HEK293 (cell line): ENCODE results near the gene ALKAL2.

Experiments used
- CTCF ChIA-PET: fragments of 350-600 bp; formaldehyde crosslinking; extraction: SDS; loops from one replicate; lab custom pipeline; 2021; ENCODE audit warnings: antibody characterized with exemption; lab: Yijun Ruan, JAX
- POLR2A ChIA-PET: fragments of 300-600 bp; formaldehyde crosslinking; extraction: SDS; loops from one replicate; lab custom pipeline; 2020; ENCODE audit warnings: antibody characterized with exemption, inconsistent platforms; lab: Yijun Ruan, JAX
- H3K27ac ChIP-seq: fragments of 200-500 bp; sonication (Bioruptor generic); 2 replicates; pipeline ENCODE4 v1.5.1; 2014; ENCODE audit warnings: low read depth, low read length, control low read depth, inconsistent platforms; ENCODE audit errors: extremely low read depth
- H3K36me3 ChIP-seq, 2 experiments: fragments of 200-500 bp in 1 of 2; sonication (Bioruptor generic) in 1 of 2; 1 replicate in 1 of 2; 2 replicates in 1 of 2; pipeline ENCODE4 v1.5.1; 2014 to 2017; ENCODE audit warnings: inconsistent platforms in 2 of 2, low read length in 2 of 2; ENCODE audit not compliant: control insufficient read depth in 2 of 2, insufficient read depth in 1 of 2
- H3K4me1 ChIP-seq: fragments of 200-500 bp; sonication (Bioruptor generic); 2 replicates; pipeline ENCODE4 v1.5.1; 2014; ENCODE audit warnings: mild to moderate bottlenecking, low read length, inconsistent platforms; ENCODE audit not compliant: control insufficient read depth, insufficient read depth
- H3K4me3 ChIP-seq: 2 replicates; pipeline ENCODE4 v1.5.1; 2011; ENCODE audit warnings: low read depth, mild to moderate bottlenecking, control low read depth, low read length, moderate library complexity
- H3K9me3 ChIP-seq: fragments of 200-500 bp; sonication (Bioruptor generic); 2 replicates; pipeline ENCODE4 v1.5.1; 2014; ENCODE audit warnings: low read depth, low read length, inconsistent platforms; ENCODE audit not compliant: control insufficient read depth, insufficient read depth
- EGR2 ChIP-seq: fragments of 450-650 bp; formaldehyde crosslinking; IDR thresholded peaks from 2 replicates; pipeline ENCODE4 v1.5.1; 2016; ENCODE audit warnings: low read depth, missing biosample characterization, missing genetic modification characterization
- FEZF1 ChIP-seq: fragments of 450-650 bp; formaldehyde crosslinking; IDR thresholded peaks from 2 replicates; pipeline ENCODE4 v1.5.1; 2016; ENCODE audit warnings: missing biosample characterization, missing genetic modification characterization
- KLF1 ChIP-seq: fragments of 450-650 bp; formaldehyde crosslinking; IDR thresholded peaks from 2 replicates; pipeline ENCODE4 v1.5.1; 2016; ENCODE audit warnings: missing biosample characterization, missing genetic modification characterization
- KLF7 ChIP-seq: fragments of 450-650 bp; formaldehyde crosslinking; IDR thresholded peaks from 2 replicates; pipeline ENCODE4 v1.5.1; 2016; ENCODE audit warnings: missing biosample characterization, missing genetic modification characterization, borderline replicate concordance
- RBAK ChIP-seq: fragments of 450-650 bp; formaldehyde crosslinking; IDR thresholded peaks from 2 replicates; pipeline ENCODE4 v1.5.1; 2016; ENCODE audit warnings: missing biosample characterization, missing genetic modification characterization
- SETDB1 ChIP-seq: IDR thresholded peaks from one replicate; pipeline ENCODE4 v1.6.1; 2017; ENCODE audit warnings: mild to moderate bottlenecking, low read length, moderate library complexity, mixed read lengths; ENCODE audit not compliant: insufficient read length
- ZFP3 ChIP-seq: fragments of 450-650 bp; formaldehyde crosslinking; IDR thresholded peaks from 2 replicates; pipeline ENCODE4 v1.5.1; 2016; ENCODE audit warnings: low read depth, missing biosample characterization, missing genetic modification characterization
- ZIC2 ChIP-seq: fragments of 450-650 bp; formaldehyde crosslinking; IDR thresholded peaks from 2 replicates; pipeline ENCODE4 v1.5.1; 2016; ENCODE audit warnings: missing biosample characterization, missing genetic modification characterization
- ZNF10 ChIP-seq: fragments of 450-650 bp; formaldehyde crosslinking; IDR thresholded peaks from 2 replicates; pipeline ENCODE4 v1.5.1; 2017; ENCODE audit warnings: missing biosample characterization, missing genetic modification characterization
- ZNF221 ChIP-seq: fragments of 450-650 bp; formaldehyde crosslinking; IDR thresholded peaks from 2 replicates; pipeline ENCODE4 v1.5.1; 2017; ENCODE audit warnings: missing biosample characterization, missing genetic modification characterization, borderline replicate concordance
- ZNF394 ChIP-seq: fragments of 450-650 bp; formaldehyde crosslinking; IDR thresholded peaks from 2 replicates; pipeline ENCODE4 v1.5.1; 2016; ENCODE audit warnings: missing biosample characterization, missing genetic modification characterization, mild to moderate bottlenecking, moderate library complexity, borderline replicate concordance
- ZNF433 ChIP-seq: fragments of 450-650 bp; formaldehyde crosslinking; IDR thresholded peaks from 2 replicates; pipeline ENCODE4 v1.5.1; 2016; ENCODE audit warnings: missing biosample characterization, missing genetic modification characterization, low read depth
- ZNF510 ChIP-seq: fragments of 450-650 bp; formaldehyde crosslinking; IDR thresholded peaks from 2 replicates; pipeline ENCODE4 v1.5.1; 2018; ENCODE audit warnings: mild to moderate bottlenecking, missing genetic modification characterization, missing biosample characterization; ENCODE audit not compliant: insufficient replicate concordance
- ZNF514 ChIP-seq: fragments of 450-650 bp; formaldehyde crosslinking; IDR thresholded peaks from 2 replicates; pipeline ENCODE4 v1.5.1; 2016; ENCODE audit warnings: missing biosample characterization, missing genetic modification characterization
- ZNF548 ChIP-seq: fragments of 450-650 bp; formaldehyde crosslinking; IDR thresholded peaks from 2 replicates; pipeline ENCODE4 v1.5.1; 2016; ENCODE audit warnings: missing biosample characterization, missing genetic modification characterization
- ZNF555 ChIP-seq: fragments of 450-650 bp; formaldehyde crosslinking; conservative IDR thresholded peaks from 2 replicates; pipeline ENCODE4 v1.5.1; 2017; ENCODE audit warnings: missing biosample characterization, mild to moderate bottlenecking, missing genetic modification characterization, inconsistent platforms
- ZNF560 ChIP-seq: fragments of 450-650 bp; formaldehyde crosslinking; IDR thresholded peaks from 2 replicates; pipeline ENCODE4 v1.5.1; 2017; ENCODE audit warnings: missing biosample characterization, missing genetic modification characterization, borderline replicate concordance
- ZNF600 ChIP-seq: fragments of 450-650 bp; formaldehyde crosslinking; IDR thresholded peaks from 2 replicates; pipeline ENCODE4 v1.5.1; 2016; ENCODE audit warnings: missing biosample characterization, missing genetic modification characterization
- ZNF658 ChIP-seq: fragments of 450-650 bp; formaldehyde crosslinking; IDR thresholded peaks from 2 replicates; pipeline ENCODE4; 2016; ENCODE audit warnings: missing biosample characterization, missing genetic modification characterization
- ZNF677 ChIP-seq: fragments of 450-650 bp; IDR thresholded peaks from 2 replicates; pipeline ENCODE4 v1.5.0; 2018; ENCODE audit warnings: missing biosample characterization, mild to moderate bottlenecking, missing genetic modification characterization, moderate library complexity
- ZNF843 ChIP-seq: fragments of 450-650 bp; formaldehyde crosslinking; IDR thresholded peaks from 2 replicates; pipeline ENCODE4 v1.5.1; 2016; ENCODE audit warnings: missing biosample characterization, missing genetic modification characterization
- ZSCAN16 ChIP-seq: fragments of 450-650 bp; formaldehyde crosslinking; IDR thresholded peaks from 2 replicates; pipeline ENCODE4 v1.5.1; 2016; ENCODE audit warnings: missing biosample characterization, missing genetic modification characterization
- ZSCAN30 ChIP-seq: fragments of 450-650 bp; IDR thresholded peaks from 2 replicates; pipeline ENCODE4 v1.5.1; 2018; ENCODE audit warnings: missing biosample characterization, mild to moderate bottlenecking, missing genetic modification characterization, moderate library complexity
- TF ChIP-seq, protein P1 (sequence below): fragments of 450-650 bp; formaldehyde crosslinking; IDR thresholded peaks from 2 replicates; pipeline ENCODE4; 2016; ENCODE audit warnings: missing biosample characterization, missing genetic modification characterization
- TF ChIP-seq, protein P2 (sequence below): fragments of 450-650 bp; formaldehyde crosslinking; IDR thresholded peaks from 2 replicates; pipeline ENCODE4 v1.5.1; 2016; ENCODE audit warnings: missing biosample characterization, missing genetic modification characterization
- TF ChIP-seq, protein P3 (sequence below): fragments of 450-650 bp; formaldehyde crosslinking; IDR thresholded peaks from 2 replicates; pipeline ENCODE4 v1.5.1; 2016; ENCODE audit warnings: missing biosample characterization, missing genetic modification characterization

The ALKAL2 gene

DNA sequence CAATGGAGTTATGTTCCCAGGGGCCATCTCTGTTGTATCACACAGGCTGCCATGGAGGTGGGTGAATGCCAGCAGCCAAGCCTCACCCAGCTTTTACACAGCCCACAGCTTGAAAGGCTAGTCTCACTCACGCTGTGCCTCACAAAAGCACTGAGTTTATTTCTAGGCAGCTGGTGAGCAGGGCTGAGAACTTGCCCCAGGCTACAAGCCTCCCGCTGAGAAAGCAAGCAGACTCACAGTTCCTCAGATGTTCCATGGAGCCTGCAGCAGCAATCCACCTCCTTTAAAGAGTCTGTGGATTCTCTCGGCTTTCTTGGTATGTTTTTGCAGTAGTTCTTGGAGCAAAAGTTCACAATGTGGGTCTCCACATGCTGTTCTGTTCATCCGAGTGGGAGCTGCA is 40.9 kb upstream of the ALKAL2 start (continued):
- no peak for TF ChIP-seq KLF7 (tag by site-specific recombination)
- no peak for TF ChIP-seq ZNF843 (tag by site-specific recombination)
- TF ChIP-seq ZNF394 = no peak
- no peak for TF ChIP-seq ZNF555 (tag by site-specific recombination)
- TF ChIP-seq ZSCAN30 = no peak
- no peak for TF ChIP-seq ZNF510
- no peak for TF ChIP-seq ZNF433 (tag by site-specific recombination)
- no peak for TF ChIP-seq ZNF560 (tag by site-specific recombination)
- TF ChIP-seq KLF1 (tag by site-specific recombination) = no peak
- TF ChIP-seq ZNF548 = no peak
- peak; percentile 58 for TF ChIP-seq SETDB1
- TF ChIP-seq ZIC2 (tag by site-specific recombination) = peak; percentile 78
- TF ChIP-seq ZNF10 (tag by site-specific recombination) = no peak
- TF ChIP-seq, protein P1, sequence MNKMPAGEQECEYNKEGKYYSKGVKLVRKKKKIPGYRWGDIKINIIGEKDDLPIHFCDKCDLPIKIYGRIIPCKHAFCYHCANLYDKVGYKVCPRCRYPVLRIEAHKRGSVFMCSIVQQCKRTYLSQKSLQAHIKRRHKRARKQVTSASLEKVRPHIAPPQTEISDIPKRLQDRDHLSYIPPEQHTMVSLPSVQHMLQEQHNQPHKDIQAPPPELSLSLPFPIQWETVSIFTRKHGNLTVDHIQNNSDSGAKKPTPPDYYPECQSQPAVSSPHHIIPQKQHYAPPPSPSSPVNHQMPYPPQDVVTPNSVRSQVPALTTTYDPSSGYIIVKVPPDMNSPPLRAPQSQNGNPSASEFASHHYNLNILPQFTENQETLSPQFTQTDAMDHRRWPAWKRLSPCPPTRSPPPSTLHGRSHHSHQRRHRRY (tag by site-specific recombination) = no peak
- TF ChIP-seq ZNF677 (tag by site-specific recombination) = no peak

DNA sequence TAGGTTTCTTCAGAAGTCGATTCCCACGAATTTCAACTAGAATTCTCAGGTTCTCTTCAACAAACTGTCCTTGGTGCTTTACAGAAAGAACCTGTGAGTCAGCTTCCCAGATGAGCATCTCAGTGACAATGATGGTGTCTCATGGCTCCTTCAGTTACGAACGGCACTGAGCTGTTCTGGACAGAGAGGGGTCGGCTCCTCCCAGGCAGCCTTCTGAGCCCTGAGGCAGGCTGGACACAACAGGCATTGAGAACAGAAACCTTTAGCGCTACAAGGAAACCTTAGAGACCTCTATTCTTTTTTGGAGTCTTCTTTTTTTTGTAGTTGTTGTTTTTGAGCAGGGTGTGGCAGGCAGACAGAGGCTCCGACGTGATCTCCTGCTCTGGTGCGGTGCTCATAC is 35.1 kb upstream of the ALKAL2 start:
- CTCF ChIA-PET = no interaction called here
- no peak overlapping the region for H3K4me3 ChIP-seq
- POLR2A ChIA-PET = no interaction called here
- no peaks in the 10 kb centered on the region for H3K36me3 ChIP-seq
- H3K9me3 ChIP-seq = no peaks in the 10 kb centered on the region
- no peaks in the 10 kb centered on the region for H3K4me1 ChIP-seq
- no peak for TF ChIP-seq FEZF1 (tag by site-specific recombination)
- no peak for TF ChIP-seq ZNF658 (tag by site-specific recombination)
- TF ChIP-seq ZNF600 (tag by site-specific recombination) = no peak
- TF ChIP-seq ZNF514 (tag by site-specific recombination) = no peak
- no peak for TF ChIP-seq ZNF221
- TF ChIP-seq, protein P2, sequence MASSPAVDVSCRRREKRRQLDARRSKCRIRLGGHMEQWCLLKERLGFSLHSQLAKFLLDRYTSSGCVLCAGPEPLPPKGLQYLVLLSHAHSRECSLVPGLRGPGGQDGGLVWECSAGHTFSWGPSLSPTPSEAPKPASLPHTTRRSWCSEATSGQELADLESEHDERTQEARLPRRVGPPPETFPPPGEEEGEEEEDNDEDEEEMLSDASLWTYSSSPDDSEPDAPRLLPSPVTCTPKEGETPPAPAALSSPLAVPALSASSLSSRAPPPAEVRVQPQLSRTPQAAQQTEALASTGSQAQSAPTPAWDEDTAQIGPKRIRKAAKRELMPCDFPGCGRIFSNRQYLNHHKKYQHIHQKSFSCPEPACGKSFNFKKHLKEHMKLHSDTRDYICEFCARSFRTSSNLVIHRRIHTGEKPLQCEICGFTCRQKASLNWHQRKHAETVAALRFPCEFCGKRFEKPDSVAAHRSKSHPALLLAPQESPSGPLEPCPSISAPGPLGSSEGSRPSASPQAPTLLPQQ = no peak
- TF ChIP-seq RBAK (tag by site-specific recombination) = no peak
- no peak for TF ChIP-seq ZNF677 (tag by site-specific recombination)
- no peak for TF ChIP-seq ZFP3 (tag by site-specific recombination)
- TF ChIP-seq, protein P3, sequence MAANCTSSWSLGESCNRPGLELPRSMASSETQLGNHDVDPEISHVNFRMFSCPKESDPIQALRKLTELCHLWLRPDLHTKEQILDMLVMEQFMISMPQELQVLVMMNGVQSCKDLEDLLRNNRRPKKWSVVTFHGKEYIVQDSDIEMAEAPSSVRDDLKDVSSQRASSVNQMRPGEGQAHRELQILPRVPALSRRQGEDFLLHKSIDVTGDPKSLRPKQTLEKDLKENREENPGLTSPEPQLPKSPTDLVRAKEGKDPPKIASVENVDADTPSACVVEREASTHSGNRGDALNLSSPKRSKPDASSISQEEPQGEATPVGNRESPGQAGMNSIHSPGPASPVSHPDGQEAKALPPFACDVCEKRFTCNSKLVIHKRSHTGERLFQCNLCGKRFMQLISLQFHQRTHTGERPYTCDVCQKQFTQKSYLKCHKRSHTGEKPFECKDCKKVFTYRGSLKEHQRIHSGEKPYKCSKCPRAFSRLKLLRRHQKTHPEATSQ (tag by site-specific recombination) = no peak
- TF ChIP-seq EGR2 (tag by site-specific recombination) = no peak
- no peak for TF ChIP-seq ZSCAN16 (tag by site-specific recombination)
- TF ChIP-seq, all 188 proteins: peak for 0
- H3K27ac ChIP-seq = no peak overlapping the region
